H1 (cell line): Measurements from ENCODE around the gene WDFY3. TPM values are rescaled to one million over a fixed set of nuclear protein-coding genes. Genes with fewer than 3 reads are reported as not detected.

Experiments used
- CTCF ChIA-PET: fragments of 300-600 bp; sonication (Branson Sonifier 250); formaldehyde crosslinking; loops from one replicate; lab custom pipeline; 2021; ENCODE audit not compliant: partially characterized antibody; lab: Charles Lee
- POLR2A ChIA-PET: fragments of 300-600 bp; sonication (Branson Sonifier 250); formaldehyde crosslinking; loops from one replicate; lab custom pipeline; 2021; ENCODE audit warnings: inconsistent platforms; ENCODE audit not compliant: partially characterized antibody; lab: Charles Lee
- DNase-seq, 2 experiments: peaks; one replicate each; pipeline versions ENCODE4 v3.0.0 to v3.0.0-alpha.2; 2010 to 2022; ENCODE audit warnings: low spot score in 2 of 2, low read depth in 1 of 2, mixed read lengths in 1 of 2
- FAIRE-seq: peaks from 2 replicates; lab custom pipeline; 2011; peaks lifted over from hg19 to GRCh38; lab: Jason Lieb, UNC
- H2AFZ ChIP-seq: 2 replicates; pipeline ENCODE4 v1.8.1; 2012; ENCODE audit warnings: low read length, inconsistent platforms
- H2AK5ac ChIP-seq: 2 replicates; pipeline ENCODE4 v1.6.1; 2013; ENCODE audit warnings: low read depth, low read length
- H2BK120ac ChIP-seq: replicated peaks from 2 replicates; pipeline ENCODE3; 2013; ENCODE audit warnings: low read depth, low read length, inconsistent platforms
- H2BK12ac ChIP-seq: 2 replicates; pipeline ENCODE4 v1.6.1; 2013; ENCODE audit warnings: low read depth, low read length
- H2BK15ac ChIP-seq: 2 replicates; pipeline ENCODE4 v1.6.1; 2013; ENCODE audit warnings: low read length
- H2BK20ac ChIP-seq: 2 replicates; pipeline ENCODE4 v1.6.1; 2013; ENCODE audit warnings: low read length
- H2BK5ac ChIP-seq: 2 replicates; pipeline ENCODE4 v1.6.1; 2013; ENCODE audit warnings: low read depth, low read length
- H3K14ac ChIP-seq: 2 replicates; pipeline ENCODE4 v1.6.1; 2013; ENCODE audit warnings: inconsistent platforms; ENCODE audit not compliant: insufficient read length
- H3K18ac ChIP-seq: 2 replicates; pipeline ENCODE4 v1.6.1; 2013; ENCODE audit warnings: low read length; ENCODE audit errors: extremely low read depth
- H3K23ac ChIP-seq: 2 replicates; pipeline ENCODE4 v1.6.1; 2013; ENCODE audit warnings: inconsistent platforms; ENCODE audit not compliant: insufficient read length
- H3K23me2 ChIP-seq: 2 replicates; pipeline ENCODE4 v1.6.1; 2013; ENCODE audit warnings: low read depth, low read length
- H3K27ac ChIP-seq: 2 replicates; pipeline ENCODE4 v1.6.1; 2011; ENCODE audit warnings: low read depth, low read length, inconsistent platforms
- H3K27me3 ChIP-seq, 4 experiments: replicated peaks in 1 of 4; 1 replicate in 1 of 4; 2 replicates in 3 of 4; pipeline versions ENCODE4 v1.6.1 to v1.8.1; 2011 to 2013; ENCODE audit warnings: low read length in 3 of 4, mild to moderate bottlenecking in 3 of 4, inconsistent platforms in 2 of 4, mixed read lengths in 2 of 4, moderate library complexity in 1 of 4; ENCODE audit not compliant: control insufficient read depth in 3 of 4, insufficient read depth in 3 of 4; ENCODE audit errors: extremely low read depth in 1 of 4
- H3K36me3 ChIP-seq, 4 experiments: 2 replicates each; pipeline versions ENCODE4 v1.6.1 to v1.8.1; 2011 to 2013; ENCODE audit warnings: mild to moderate bottlenecking in 4 of 4, low read length in 3 of 4, moderate library complexity in 2 of 4, control low read depth in 1 of 4, inconsistent platforms in 1 of 4; ENCODE audit not compliant: insufficient read depth in 4 of 4, control insufficient read depth in 2 of 4
- H3K4ac ChIP-seq: replicated peaks from 2 replicates; pipeline ENCODE3; 2013; ENCODE audit warnings: low read length, low read depth, mixed read lengths, inconsistent platforms; ENCODE audit not compliant: insufficient read length
- H3K4me1 ChIP-seq, 4 experiments: replicated peaks in 1 of 4; 1 replicate in 1 of 4; 2 replicates in 3 of 4; pipeline versions ENCODE4 v1.6.1 to v1.8.1; 2011 to 2013; ENCODE audit warnings: low read length in 3 of 4, inconsistent platforms in 2 of 4, mixed read lengths in 1 of 4; ENCODE audit not compliant: insufficient read depth in 4 of 4, control insufficient read depth in 3 of 4
- H3K4me2 ChIP-seq, 2 experiments: 2 replicates each; pipeline versions ENCODE4 v1.6.1 to v1.8.1; 2011 to 2013; ENCODE audit warnings: low read depth in 2 of 2, low read length in 2 of 2, control low read depth in 1 of 2, inconsistent platforms in 1 of 2, mild to moderate bottlenecking in 1 of 2; ENCODE audit not compliant: insufficient read depth in 1 of 2
- H3K4me3 ChIP-seq, 4 experiments: fragments of 200-600, 300-600 bp in 1 of 4; sonication (generic), shearing (Covaris generic), sonication (Bioruptor Twin) in 1 of 4; 2 replicates each; pipeline versions ENCODE4 v1.5.1 to v1.8.1; 2011 to 2016; ENCODE audit warnings: low read length in 4 of 4, low read depth in 3 of 4, control low read depth in 2 of 4, inconsistent platforms in 2 of 4, mild to moderate bottlenecking in 2 of 4, mixed read lengths in 1 of 4, moderate library complexity in 1 of 4; ENCODE audit not compliant: insufficient read depth in 2 of 4; ENCODE audit errors: extremely low read depth in 1 of 4
- H3K56ac ChIP-seq: replicated peaks from 2 replicates; pipeline ENCODE3; 2013; ENCODE audit warnings: low read depth, mild to moderate bottlenecking, mixed read lengths, low read length, inconsistent platforms; ENCODE audit not compliant: insufficient read length
- H3K79me1 ChIP-seq: 2 replicates; pipeline ENCODE4 v1.6.1; 2013; ENCODE audit warnings: low read depth, low read length, control low read depth
- H3K79me2 ChIP-seq, 2 experiments: 2 replicates each; pipeline versions ENCODE4 v1.6.1 to v1.8.1; 2012 to 2013; ENCODE audit warnings: low read length in 2 of 2, mild to moderate bottlenecking in 2 of 2, inconsistent platforms in 1 of 2; ENCODE audit not compliant: insufficient read depth in 2 of 2, control insufficient read depth in 1 of 2
- H3K9ac ChIP-seq, 4 experiments: replicated peaks in 1 of 4; 1 replicate in 1 of 4; 2 replicates in 3 of 4; pipeline versions ENCODE4 v1.6.1 to v1.8.1; 2011 to 2013; ENCODE audit warnings: low read depth in 3 of 4, low read length in 3 of 4, control low read depth in 2 of 4, mild to moderate bottlenecking in 2 of 4, moderate library complexity in 2 of 4, inconsistent platforms in 1 of 4; ENCODE audit errors: extremely low read depth in 1 of 4
- H3K9me3 ChIP-seq, 2 experiments: 2 replicates each; pipeline versions ENCODE4 v1.6.1 to v1.8.1; 2012 to 2013; ENCODE audit warnings: mild to moderate bottlenecking in 2 of 2, moderate library complexity in 2 of 2, control low read depth in 1 of 2, inconsistent platforms in 1 of 2, low read depth in 1 of 2, low read length in 1 of 2, mixed read lengths in 1 of 2; ENCODE audit not compliant: insufficient read depth in 2 of 2
- H4K20me1 ChIP-seq, 2 experiments: replicated peaks in 1 of 2; 2 replicates each; pipeline versions ENCODE3 to v1.8.1; 2011 to 2013; ENCODE audit warnings: inconsistent platforms in 2 of 2, low read length in 2 of 2, mild to moderate bottlenecking in 1 of 2; ENCODE audit not compliant: insufficient read depth in 2 of 2, control insufficient read depth in 1 of 2
- H4K5ac ChIP-seq: 2 replicates; pipeline ENCODE4 v1.6.1; 2013; ENCODE audit warnings: low read length, low read depth, mixed read lengths, inconsistent platforms; ENCODE audit not compliant: insufficient read length
- H4K8ac ChIP-seq: 2 replicates; pipeline ENCODE4 v1.8.0; 2013; ENCODE audit warnings: mild to moderate bottlenecking, moderate library complexity, low read length, inconsistent platforms; ENCODE audit not compliant: insufficient read depth; ENCODE audit errors: extremely low read depth
- H4K91ac ChIP-seq: replicated peaks from 2 replicates; pipeline ENCODE3; 2013; ENCODE audit warnings: low read length, mixed read lengths, inconsistent platforms; ENCODE audit not compliant: insufficient read length
- BCL11A ChIP-seq, 2 experiments: IDR thresholded peaks; one replicate each; pipeline ENCODE4 v1.6.1; 2011; ENCODE audit warnings: low read depth in 2 of 2, low read length in 2 of 2, mild to moderate bottlenecking in 2 of 2
- CBX5 ChIP-seq: fragments of 300-800, 300-1000 bp; sonication (generic); IDR thresholded peaks from 2 replicates; pipeline ENCODE4 v1.7.1; 2016; ENCODE audit warnings: antibody characterized with exemption, low read length, low read depth
- CEBPB ChIP-seq: IDR thresholded peaks from 2 replicates; pipeline ENCODE4 v1.6.1; 2012; ENCODE audit warnings: low read depth, low read length
- CHD1 ChIP-seq: IDR thresholded peaks from 2 replicates; pipeline ENCODE4 v1.6.1; 2012; ENCODE audit warnings: low read depth, low read length, improper control_type of control experiment
- EGR1 ChIP-seq: IDR thresholded peaks from 2 replicates; pipeline ENCODE4 v1.6.1; 2011; ENCODE audit warnings: low read depth, low read length, borderline replicate concordance
- EP300 ChIP-seq, 2 experiments: IDR thresholded peaks; 1 replicate in 1 of 2; 2 replicates in 1 of 2; pipeline ENCODE4 v1.6.1; 2011 to 2012; ENCODE audit warnings: low read depth in 2 of 2, low read length in 2 of 2, mild to moderate bottlenecking in 2 of 2, borderline replicate concordance in 1 of 2, inconsistent platforms in 1 of 2, moderate library complexity in 1 of 2
- GABPA ChIP-seq: IDR thresholded peaks from 2 replicates; pipeline ENCODE4 v1.6.1; 2011; ENCODE audit warnings: mild to moderate bottlenecking, low read length, moderate library complexity, borderline replicate concordance; ENCODE audit not compliant: insufficient read depth
- NANOG ChIP-seq: IDR thresholded peaks from 2 replicates; pipeline ENCODE4 v1.6.1; 2011; ENCODE audit warnings: low read length, low read depth, mild to moderate bottlenecking, inconsistent platforms; ENCODE audit not compliant: insufficient read depth, poor library complexity, severe bottlenecking
- POU5F1 ChIP-seq: IDR thresholded peaks from 2 replicates; pipeline ENCODE4 v1.6.1; 2011; ENCODE audit warnings: low read depth, mild to moderate bottlenecking, low read length, moderate library complexity
- RAD21 ChIP-seq, 2 experiments: IDR thresholded peaks in 1 of 2; conservative IDR thresholded peaks in 1 of 2; 2 replicates each; pipeline ENCODE4 v1.6.1; 2011; ENCODE audit warnings: low read depth in 2 of 2, low read length in 2 of 2, improper control_type of control experiment in 1 of 2, inconsistent platforms in 1 of 2, mild to moderate bottlenecking in 1 of 2, moderate library complexity in 1 of 2
- TAF1 ChIP-seq: IDR thresholded peaks from 2 replicates; pipeline ENCODE4 v1.6.1; 2011; ENCODE audit warnings: mild to moderate bottlenecking, low read depth, low read length
- TAF7 ChIP-seq: optimal IDR thresholded peaks from 2 replicates; pipeline ENCODE3; 2011; ENCODE audit warnings: low read depth, mild to moderate bottlenecking, inconsistent platforms, low read length, moderate library complexity, borderline replicate concordance
- WGBS, 2 experiments: shearing (Covaris generic) in 1 of 2; methylation state at CpG; one replicate each; pipeline versions ENCODE4 v1.1.6 to v1.1.7; 2013 to 2015; ENCODE audit warnings: low lambda C conversion rate in 2 of 2, mixed read lengths in 2 of 2, inconsistent platforms in 1 of 2, low coverage in 1 of 2, missing lambda C conversion rate in 1 of 2; ENCODE audit not compliant: insufficient replicate concordance in 2 of 2, insufficient coverage in 1 of 2, insufficient read length in 1 of 2; ENCODE audit errors: extremely low coverage in 1 of 2, missing lambda C conversion rate in 1 of 2; 5-methylcytosine and 5-hydroxymethylcytosine counted together
- polyA plus RNA-seq, 7 experiments: library from polyadenylated mRNA; depleted of rRNA in 3 of 7; stranded (reverse) in 5 of 7; unstranded in 2 of 7; fragments of >200 nt in 5 of 7; fragments of 200-250 nt in 2 of 7; gene quantifications; 1 replicate in 5 of 7; 2 replicates in 1 of 7; 4 replicates in 1 of 7; pipeline versions ENCODE4 v1.2.1 to v1.2.3, GENCODE V29; 2011 to 2013; ENCODE audit warnings: missing spikeins in 2 of 7, mixed read lengths in 2 of 7
- total RNA-seq: library from RNA; stranded (reverse); fragmentation: NEBNext Ultra II Directional; extraction: Animal tissue kit (Norgen Biotek cat#: 25700); gene quantifications from 2 replicates; pipeline ENCODE4 v1.2.1, GENCODE V29; 2021

The WDFY3 gene
- total and polyA plus RNA-seq, 2 of the 8 experiments (the other 6 are each of a cell fraction or from before 2014, with no cell fraction given): 25.6 to 62.4 TPM

DNA sequence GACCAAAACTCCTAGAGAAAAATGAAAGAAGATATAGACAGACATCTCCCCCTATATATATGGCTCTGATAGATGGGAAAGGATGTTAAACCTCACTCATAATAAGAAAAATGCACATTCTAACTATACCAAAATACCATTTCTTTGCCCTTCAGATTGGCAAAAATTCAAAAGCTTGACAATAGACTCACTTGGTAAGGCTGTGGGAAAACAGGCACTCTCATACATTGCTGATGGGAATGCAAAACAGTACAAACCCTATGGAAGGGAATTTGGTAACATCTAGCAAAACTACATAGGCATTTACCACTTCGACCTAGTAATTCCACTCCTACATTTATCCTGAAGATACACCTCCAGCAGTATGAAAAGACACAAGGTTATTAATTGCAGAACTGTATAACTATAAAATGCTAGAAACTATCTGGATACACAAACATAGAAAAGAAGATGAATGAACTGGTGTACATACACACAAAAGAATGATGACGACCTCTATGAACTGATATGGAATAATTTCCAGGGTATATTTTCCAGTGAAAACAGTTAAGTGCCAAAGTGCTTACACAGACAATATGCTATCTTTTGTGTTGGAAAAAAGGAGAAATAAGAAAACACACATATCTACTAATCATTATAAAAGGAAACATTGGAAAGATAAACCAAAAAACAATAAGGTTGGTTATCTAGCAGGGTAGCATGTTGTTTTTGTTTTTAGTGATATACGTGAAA is 48.5 kb downstream of the WDFY3 start:
- Histone ChIP-seq H4K20me1 (no peaks in the 10 kb centered on the region), H3K4me2 (no peak overlapping the region), H3K36me3 (no peaks in the 10 kb centered on the region; a peak in 1 of 8 replicates), H3K79me2 (peaks cover 0 to 53% of the 10 kb centered on the region in 2 experiments; a peak in 2 of 4 replicates), H3K79me1 (no peaks in the 10 kb centered on the region; the same call in 1 of the 2 replicates), H3K27me3 (no peaks in the 10 kb centered on the region), H2BK20ac (no peak overlapping the region), H2BK15ac (no peak overlapping the region), H3K4me1 (peaks cover 0 to 7% (median 2%) of the 10 kb centered on the region in 4 experiments; a peak in 2 of 7 replicates), H4K5ac (no peak overlapping the region), H4K91ac (no peak overlapping the region), H2AK5ac (no peak overlapping the region), H4K8ac (no peak overlapping the region), H2BK120ac (no peak overlapping the region), H3K14ac (no peak overlapping the region), H3K4me3 (no peak overlapping the region), H3K4ac (no peak overlapping the region), H2BK12ac (no peak overlapping the region), H3K9me3 (no peaks in the 10 kb centered on the region), H3K56ac (no peak overlapping the region), H3K27ac (no peak overlapping the region), H3K23ac (no peak overlapping the region), H2BK5ac (no peak overlapping the region), H2AFZ (no peak overlapping the region), H3K23me2 (no peaks in the 10 kb centered on the region), H3K9ac (no peak overlapping the region), H3K18ac (no peak overlapping the region)
- ChIA-PET CTCF (no interaction called here), POLR2A (no interaction called here)
- whole genome bisulfite sequencing, 2 experiments: 88% methylated on average over 3 of the region's 3 CpGs; no CpG with 5 or more reads in 1 of the 2 experiments
- no peak for DNase-seq
- FAIRE-seq: no peak
- TF ChIP-seq TAF1 (no peak), TAF7 (no peak), POU5F1 (no peak), CBX5 (no peak), CHD1 (no peak), BCL11A (IDR thresholded peaks at IDR 0.05; ENCODE audit: low read depth in 2 of 2, low read length in 2 of 2) (no peak), EP300 (IDR thresholded peaks at IDR 0.05; ENCODE audit: borderline replicate concordance in 1 of 2, low read depth in 2 of 2, low read length in 2 of 2) (no peak), RAD21 (IDR thresholded peaks at IDR 0.05 in 1 of 2, conservative IDR thresholded peaks at IDR 0.05 in 1 of 2; ENCODE audit: low read depth in 2 of 2, low read length in 2 of 2) (no peak), NANOG (no peak), GABPA (no peak), EGR1 (no peak), CEBPB (no peak)
